NCI-H187 treated with DMSO at 0.1 percent for 48 hours (cell line): ENCODE results near the gene ACAP1.
"Not testable (repeated sequence)": the region's sequence is repeated elsewhere in the genome, so short reads cannot be mapped to it uniquely, and the experiment has no call there.

Experiments
- DNase-seq: peaks from one replicate; lab custom pipeline; 2025; lab: John Stamatoyannopoulos, UW

Gene ACAP1

DNA sequence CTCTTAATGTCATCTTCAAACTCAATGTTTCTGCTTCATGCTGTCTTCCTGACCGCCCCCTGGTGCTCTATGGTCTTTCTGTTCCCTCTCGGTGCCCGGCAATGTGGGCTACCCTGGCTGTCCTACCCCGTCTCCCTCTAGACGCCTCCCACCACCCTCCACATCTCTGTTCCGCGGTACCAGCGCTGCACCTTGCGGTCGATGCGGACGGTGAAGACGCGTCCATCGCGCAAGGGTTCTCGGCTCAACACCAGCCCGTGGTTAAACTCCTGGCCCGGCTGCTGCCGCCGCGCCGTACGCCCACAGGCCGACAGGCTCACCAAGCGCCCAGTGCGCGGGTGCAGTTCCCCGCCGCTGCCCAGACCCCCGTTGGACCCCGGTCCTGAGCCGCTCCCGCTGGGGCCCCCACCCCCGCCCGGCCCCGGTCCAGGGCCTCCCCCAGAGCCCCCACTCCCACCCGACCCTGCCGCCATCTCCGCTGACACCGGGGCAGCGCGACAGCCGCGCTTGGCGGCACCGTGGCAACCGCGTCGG, 7.4 kb upstream of the ACAP1 start, which contains the start of gene NEURL4:
Gene NEURL4, minus strand, starts transcription at position 496 of the 534 bp plus-strand sequence. Its CDS starts 23 bp downstream, at position 473.
- DNase-seq: no peak

DNA sequence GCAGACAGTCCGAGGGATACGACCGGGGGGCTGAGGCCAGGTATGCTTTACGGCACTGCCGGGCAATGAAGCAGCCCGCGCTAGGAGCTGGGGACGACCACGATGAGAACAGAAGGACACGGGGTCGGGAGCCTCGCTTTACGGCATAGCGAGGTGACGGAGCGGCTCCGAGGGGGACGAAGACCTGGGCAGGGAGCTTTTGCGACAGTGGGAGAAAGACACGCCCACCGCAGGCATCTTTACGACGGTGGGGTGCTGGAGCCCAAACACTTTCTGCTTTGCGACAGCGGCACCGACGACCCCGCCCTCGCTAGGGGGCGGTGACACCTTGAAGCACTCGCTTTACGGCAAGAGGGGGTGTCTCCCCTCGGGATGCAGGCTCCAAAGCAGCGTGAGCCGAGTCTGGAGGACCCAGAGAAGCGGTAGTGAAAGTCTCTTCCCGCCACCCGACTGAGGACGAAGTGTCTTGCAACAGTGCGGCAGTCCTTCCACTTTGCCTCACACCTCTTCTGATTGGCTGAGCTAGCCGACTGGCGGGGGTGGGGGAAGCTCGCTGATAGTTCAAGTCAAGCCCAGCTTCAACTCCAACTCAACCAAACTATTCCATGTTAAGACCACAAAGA, 6.8 kb upstream of the ACAP1 start:
- peak; percentile 74 for DNase-seq

DNA sequence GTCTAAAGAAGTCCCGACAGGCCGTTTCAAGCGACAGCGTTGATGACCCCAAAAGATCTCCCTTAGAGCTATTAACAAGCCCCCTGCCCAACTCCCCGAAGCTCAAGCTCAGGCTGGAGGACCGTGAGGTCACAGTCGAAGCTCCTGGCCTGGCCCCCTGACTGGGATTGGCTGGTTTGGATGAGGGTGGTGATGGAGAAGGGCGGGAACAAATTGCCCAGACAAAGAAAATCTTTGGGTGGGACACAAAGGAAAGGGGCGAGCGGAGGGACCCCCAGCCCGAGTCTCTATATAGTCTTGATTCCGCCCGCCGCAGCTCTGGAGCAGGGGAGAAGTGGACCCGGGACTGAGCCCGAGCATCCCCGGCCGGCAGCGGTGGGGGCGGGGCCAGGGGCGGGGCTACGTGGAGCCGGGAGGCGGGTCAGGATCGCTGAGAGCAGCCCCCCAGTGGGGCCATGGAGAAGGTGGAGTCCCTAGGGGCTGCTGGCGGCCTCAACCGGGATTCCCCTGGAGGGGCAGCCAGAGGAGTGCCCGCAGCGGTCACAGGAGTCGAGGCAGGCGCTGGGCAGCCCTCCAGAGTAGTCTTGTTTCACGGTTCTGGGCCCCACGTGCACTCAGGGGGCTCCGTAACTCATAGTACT, 6.2 kb upstream of the ACAP1 start:
- no peak for DNase-seq

DNA sequence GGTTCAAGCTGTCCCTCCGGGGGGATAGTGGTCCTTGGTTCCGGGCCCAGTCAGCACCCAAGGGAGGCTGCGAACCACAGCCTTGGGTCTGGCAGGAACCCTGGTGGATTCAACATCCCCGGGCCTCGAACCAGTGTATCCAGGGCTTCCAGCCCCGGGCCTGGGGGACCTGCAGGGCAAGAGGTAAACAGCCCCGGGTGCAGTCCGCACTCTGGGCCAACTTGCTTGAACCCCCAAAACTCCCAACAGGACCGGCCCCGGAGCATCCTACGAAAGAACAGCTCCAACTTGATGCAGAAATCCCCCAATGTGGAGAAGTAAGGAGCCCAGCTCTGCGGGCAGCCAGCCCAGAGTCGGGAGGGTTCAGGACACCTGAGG, 5.7 kb upstream of the ACAP1 start:
- DNase-seq: no peak

DNA sequence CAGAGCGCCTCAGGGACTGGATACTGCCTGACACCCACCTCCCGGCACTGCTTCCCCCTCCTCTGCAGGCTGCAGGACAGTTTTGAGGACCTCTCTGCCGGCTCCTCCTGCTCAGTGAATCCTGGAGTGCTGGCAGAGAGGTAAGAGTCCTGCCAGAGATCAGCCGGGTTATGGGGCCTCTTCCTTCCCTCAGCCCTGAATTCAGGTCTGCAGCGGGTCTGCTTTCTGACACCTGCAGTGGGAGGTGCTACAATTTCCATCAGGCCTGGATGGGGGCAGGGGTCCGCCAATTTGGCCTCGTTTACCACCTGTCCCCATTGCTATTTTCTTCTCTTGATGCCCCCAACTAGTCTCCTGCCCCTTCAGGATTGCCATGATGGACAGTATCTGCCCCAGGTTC, 4.2 kb upstream of the ACAP1 start:
- DNase-seq: no peak

DNA sequence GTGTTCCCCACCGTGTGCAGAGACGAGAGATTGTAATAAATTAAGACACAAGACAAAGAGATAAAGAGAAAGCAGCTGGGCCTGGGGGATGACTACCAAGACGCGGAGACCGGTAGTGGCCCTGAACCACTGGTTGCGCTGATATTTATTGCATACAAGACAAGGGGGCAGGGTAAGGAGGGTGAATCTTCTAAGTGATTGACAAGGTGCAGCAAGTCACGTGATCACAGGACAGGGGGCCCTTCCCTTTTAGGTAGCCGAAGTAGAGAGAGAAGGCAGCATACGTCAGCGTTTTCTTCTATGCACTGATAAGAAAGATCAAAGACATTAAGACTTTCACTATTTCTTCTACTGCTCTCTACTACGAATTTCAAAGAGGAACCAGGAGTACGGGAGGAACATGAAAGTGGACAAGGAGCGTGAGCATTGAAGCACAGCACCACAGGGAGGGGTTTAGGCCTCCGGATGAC, 3.7 kb upstream of the ACAP1 start:
- not testable (repeated sequence) for DNase-seq

DNA sequence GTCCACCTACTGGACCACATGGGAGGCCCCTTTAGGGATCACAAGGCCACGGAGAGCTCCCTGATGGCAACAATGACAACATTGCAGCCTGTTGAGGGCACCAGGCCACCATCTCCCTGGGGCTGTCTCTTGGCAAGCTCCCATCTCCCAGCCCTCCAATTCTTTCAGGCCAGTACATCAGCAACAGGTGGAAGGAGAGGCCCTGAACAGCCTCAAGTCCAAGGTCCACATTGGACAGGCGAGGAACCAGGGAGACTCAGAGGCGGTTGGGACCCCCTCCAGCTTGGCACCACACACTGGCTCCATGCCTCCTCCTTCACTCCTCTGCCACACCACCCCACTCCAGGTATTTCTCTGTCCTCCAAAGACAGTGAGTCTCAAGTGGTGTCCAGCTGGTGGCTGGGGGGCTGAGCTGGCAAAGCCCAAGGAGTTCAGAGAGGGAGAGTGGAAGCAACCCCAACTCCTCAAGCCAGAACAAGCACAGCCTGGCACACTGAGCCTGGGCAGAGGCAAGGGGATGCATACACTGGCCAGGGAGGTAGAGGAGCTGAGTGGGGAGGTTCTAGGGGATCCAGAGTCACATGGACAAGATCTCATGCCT, 1.3 kb upstream of the ACAP1 start:
- DNase-seq: no peak

DNA sequence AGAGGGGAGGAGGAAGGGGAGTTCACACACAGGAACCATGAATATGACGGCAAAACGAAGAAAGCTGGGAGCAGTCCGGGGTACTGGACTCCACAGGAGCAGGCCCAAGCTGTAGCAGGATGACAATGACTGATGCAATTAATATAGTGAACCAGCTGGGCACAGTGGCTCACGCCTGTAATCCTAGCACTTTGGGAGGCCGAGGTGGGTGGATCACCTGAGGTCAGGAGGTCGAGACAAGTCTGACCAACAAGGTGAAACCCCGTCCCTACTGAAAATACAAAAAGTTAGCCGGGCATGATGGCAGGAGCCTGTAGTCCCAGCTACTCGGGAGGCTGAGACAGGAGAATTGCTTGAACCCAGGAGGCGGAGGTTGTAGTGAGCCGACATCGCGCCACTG, 564 bp upstream of the ACAP1 start:
- not testable (repeated sequence) for DNase-seq

DNA sequence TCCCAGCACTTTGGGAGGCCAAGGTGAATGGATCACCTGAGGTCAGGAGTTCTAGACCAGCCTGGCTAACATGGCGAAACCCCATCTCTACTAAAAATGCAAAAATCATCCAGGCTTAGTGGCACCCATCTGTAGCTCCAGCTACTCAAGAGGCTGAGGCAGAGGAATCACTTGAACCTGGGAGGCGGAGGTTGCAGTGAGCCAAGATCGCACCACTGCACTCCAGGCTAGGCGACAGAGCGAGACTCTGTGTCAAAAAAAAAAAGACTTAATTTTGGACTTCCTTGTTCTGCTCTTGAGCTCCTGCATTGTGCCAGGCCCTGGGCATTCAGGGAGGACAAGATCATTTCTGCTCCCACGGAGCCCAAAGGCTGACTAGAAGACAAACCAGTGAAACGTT, 1.3 kb downstream of the ACAP1 start:
- not testable (repeated sequence) for DNase-seq

DNA sequence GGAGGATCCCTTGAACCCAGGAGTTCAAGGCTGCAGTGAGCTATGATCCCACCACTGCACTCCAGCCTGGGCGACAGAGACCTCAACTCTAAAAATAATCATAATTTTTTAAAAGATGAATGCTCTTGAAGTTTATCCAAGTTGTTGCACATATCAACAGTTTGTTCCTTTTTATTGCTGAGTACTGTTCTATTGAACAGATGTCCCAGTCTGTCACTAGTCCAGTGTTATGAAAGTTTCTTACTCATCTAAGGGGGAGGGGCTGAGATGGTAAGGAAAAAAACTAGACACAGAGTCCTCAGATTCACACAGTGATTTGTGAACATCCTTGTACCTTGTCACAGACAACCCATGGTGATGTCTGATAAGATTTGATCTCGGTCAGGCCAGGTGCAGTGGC, 3.9 kb downstream of the ACAP1 start:
- DNase-seq: no peak

DNA sequence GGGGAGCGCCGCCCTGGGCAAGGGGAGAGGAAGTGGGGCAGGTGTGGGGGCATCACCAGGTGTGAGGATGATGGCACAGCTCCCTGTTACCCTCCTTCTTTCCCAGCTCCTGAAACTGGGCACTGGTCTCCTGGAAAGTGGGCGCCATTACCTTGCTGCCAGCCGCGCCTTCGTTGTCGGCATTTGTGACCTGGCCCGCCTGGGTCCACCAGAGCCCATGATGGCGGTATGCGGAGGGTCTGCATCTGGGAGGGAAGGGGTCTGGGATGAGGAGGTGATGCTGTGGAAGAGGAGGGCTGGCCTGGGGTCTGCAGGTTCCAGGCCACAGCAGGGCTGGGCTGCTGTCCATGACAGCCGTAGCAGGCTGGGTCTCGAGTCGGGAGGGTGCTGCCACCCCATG, 5.5 kb downstream of the ACAP1 start:
- no peak for DNase-seq

DNA sequence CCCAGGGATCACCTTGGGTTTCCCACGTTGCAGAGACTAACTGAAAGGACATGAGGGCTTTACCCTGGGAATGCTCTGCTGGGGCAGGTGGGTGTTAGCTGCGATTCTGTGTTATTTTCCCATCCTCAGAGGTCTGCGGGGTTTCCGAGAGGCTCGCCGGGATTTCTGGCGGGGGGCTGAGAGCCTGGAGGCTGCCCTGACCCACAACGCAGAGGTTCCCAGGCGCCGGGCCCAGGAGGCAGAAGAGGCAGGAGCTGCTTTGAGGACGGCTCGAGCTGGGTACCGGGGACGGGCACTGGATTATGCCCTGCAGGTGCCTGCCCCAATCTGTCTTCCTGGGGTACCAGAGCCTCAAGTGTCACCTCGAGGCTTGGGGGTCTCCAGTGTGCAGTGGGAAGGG, 6.9 kb downstream of the ACAP1 start:
- no peak for DNase-seq

DNA sequence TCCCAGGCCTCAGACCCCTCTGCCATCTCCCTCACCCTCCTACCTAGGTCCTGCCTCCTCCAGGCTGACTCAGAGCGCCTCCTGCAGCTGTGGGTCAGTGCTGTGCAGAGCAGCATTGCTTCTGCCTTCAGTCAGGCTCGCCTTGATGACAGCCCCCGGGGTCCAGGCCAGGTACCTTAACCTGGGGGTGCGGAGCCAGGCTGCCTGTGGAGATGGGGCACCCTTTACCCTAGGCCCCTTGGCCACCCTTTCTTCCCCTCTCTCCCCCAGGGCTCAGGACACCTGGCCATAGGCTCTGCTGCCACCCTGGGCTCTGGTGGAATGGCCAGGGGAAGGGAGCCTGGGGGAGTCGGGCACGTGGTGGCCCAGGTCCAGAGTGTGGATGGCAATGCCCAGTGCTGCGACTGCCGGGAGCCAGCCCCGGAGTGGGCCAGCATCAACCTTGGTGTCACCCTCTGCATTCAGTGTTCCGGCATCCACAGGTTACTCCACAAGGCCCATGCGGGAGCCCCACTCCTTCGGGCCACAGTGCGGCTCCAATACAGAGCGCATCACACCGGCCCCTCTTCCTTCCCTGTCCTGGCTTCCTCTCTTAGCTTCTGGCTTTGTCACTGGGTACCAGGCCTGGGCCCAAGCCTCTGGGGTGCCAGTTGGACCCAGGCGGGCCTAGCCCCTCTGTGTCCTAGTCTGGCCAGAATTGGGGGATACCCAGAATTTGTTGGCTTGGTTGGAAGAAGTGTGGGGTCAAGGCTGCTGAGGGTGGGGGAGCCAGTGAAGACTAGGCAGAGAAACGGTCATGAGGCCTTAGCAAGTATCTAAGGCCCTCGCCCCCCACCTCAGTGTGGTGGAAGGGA, 10.7 kb downstream of the ACAP1 start:
- DNase-seq: no peak

DNA sequence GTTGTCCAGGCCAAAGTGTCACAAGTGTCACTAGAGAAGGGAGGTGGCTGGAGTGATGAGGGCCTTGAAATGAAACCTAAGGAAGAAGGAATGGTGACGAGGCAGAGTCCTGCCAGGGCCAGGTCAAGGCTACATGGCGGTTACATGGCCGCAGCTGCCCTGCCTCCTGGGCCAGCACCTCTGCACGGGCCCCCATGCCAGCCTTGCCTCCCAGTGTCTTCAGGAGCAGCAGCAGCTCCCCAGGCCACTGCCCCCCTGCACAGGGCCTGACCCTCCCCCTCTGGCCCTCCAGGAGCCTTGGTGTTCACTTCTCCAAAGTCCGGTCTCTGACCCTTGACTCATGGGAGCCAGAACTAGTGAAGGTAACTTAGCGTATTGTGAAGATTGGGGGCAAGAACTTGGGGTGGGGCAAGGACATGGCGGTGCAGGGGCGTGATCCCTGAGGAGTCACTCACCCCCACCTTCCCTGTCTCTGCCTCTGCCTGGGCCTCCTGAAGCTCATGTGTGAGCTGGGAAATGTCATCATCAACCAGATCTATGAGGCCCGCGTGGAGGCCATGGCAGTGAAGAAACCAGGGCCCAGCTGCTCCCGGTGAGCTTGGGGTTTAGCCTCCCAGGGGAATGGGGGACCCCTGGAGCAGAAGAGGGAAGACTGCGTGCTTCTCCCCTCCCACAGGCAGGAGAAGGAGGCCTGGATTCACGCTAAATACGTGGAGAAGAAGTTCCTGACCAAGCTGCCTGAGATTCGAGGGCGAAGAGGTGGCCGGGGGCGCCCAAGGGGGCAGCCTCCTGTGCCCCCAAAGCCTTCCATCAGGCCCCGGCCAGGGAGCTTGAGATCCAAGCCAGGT, 11.5 kb downstream of the ACAP1 start:
- DNase-seq: no peak

DNA sequence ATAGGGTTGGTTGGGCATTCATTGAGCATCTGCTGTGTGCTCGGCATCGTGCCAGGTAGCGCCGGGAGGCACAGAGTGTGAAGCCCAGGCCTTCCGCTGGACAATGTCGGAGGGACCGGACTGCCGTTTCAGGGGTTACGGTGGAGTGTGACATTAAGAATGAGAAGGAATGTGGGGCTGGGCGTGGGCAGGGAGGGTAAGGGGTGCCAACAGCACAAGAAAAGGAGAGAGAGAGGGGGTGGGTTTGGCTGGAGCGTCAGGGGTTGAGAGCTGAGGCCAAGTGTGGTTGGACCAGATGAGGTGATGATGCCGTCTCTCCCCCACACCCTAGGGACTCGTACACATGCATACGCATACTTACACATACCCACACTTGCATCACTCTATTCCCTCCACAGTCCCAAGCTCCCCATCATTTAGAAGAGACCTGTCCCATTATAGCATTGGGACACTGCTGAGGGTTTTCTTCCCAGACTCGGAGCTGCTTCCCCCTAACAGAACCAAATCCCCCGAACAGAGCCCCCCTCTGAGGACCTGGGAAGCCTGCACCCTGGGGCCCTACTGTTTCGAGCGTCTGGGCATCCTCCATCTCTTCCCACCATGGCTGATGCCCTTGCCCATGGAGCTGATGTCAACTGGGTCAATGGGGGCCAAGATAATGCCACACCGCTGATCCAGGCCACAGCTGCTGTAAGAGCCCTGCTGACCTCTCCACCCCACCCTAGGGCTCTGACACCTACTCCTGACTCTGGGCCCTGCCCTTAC, 12.3 kb downstream of the ACAP1 start:
- DNase-seq: no peak

DNA sequence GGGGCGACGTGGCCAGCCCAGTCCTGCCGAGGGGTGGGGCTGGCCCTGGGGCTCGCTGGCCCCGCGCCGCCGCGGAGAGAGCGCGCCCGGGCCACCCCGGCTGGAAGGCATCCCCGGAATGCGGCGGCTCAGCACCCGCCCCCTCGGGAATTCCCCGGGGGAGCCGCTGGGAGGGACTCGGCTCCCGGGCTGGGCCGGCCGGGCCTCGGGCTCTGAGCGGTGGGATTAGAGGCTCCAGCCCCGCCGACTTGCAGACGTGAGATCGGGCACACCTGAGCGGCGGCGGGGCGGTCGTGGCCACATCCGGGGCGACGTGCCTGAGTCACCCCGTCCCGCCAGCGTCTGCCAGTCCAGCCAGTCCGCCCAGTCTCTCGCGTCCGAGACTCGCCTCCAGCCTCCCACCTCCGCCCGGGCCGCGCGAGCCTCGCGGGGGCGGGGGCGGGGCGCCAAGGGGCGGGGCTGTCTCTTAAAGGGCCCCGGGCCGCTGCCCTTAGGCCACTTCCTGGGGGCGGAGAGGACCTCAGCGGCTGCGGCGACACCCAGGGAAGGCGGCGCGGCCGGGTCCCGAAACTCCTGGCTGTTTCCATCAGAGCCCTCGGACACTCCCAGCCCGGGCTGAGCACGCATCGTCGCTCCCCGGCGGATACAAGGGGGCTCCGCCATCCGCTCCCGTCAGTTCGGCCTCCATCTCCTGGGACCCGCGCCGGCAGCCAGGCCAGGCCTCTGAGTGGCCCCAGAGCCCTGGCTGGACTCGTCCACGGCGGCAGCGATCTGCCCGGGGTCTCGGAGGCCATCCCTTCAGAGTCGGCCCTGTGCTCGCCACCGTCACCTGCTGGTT, 15.6 kb downstream of the ACAP1 start, which contains the start of gene KCTD11:
Gene KCTD11, plus strand, starts transcription at position 498 of the 838 bp plus-strand sequence.
- no peak for DNase-seq

DNA sequence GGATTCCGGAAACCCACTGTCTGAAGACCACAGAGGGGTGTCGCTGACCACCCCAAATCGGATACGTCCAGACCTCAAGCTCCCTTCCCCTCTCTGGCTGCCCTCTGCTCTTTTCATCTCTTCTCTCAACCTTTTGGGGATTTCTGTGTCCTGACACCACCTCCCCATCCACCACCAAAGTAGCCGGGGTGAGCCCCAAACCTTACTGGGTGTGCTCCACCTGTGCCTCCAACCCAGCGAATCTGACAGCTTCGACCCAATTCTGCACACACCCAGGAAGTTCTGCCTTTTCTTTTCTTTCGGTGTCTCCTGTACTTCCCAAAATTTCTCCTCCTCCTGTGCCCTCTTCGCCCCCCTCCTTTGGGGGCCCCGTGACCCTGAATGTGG, 16.2 kb downstream of the ACAP1 start:
- DNase-seq: no peak

DNA sequence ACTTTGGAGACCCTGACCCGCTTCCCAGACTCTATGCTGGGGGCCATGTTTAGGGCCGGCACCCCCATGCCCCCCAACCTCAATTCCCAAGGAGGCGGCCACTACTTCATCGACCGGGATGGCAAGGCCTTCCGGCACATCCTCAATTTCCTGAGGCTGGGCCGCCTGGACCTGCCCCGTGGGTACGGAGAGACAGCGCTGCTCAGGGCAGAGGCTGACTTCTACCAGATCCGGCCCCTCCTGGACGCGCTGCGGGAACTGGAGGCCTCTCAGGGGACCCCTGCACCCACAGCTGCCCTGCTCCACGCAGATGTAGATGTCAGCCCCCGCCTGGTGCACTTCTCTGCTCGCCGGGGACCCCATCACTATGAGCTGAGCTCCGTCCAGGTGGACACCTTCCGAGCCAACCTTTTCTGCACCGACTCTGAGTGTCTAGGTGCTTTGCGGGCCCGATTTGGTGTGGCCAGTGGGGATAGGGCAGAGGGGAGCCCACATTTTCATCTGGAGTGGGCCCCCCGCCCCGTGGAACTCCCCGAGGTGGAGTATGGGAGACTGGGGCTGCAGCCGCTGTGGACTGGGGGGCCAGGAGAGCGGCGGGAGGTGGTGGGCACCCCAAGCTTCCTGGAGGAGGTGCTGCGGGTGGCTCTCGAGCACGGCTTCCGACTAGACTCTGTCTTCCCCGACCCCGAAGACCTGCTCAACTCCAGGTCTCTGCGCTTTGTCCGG, 16.7 kb downstream of the ACAP1 start:
- DNase-seq: no peak
